Right hindlimb (tissue), 1 donor: ENCODE data around the gene FAM81B.
"Not testable (repeated sequence)": the region's sequence is repeated elsewhere in the genome, so short reads cannot be mapped to it uniquely, and the experiment has no call there.

ENCODE experiments used
- DNase-seq: peaks from one replicate; pipeline ENCODE4 v3.0.0-alpha.2; 2018

The FAM81B gene

GRCh38 chr5:95390812-95391492 lies at the start of gene FAM81B:
Gene FAM81B (plus strand): TSS chr5:95391366. CDS start chr5:95391390, 24 bp downstream.
- no peak for DNase-seq

- DNase-seq: not testable (repeated sequence)
These were observed 49.7 kb upstream of the FAM81B start for GRCh38 chr5:95341444-95341843.

- no peak for DNase-seq
These were observed 43.6 kb upstream of the FAM81B start for GRCh38 chr5:95347506-95348120.

- no peak for DNase-seq
These were observed 40.5 kb upstream of the FAM81B start for GRCh38 chr5:95350631-95351030.

- no peak for DNase-seq
These were observed 38.5 kb upstream of the FAM81B start for GRCh38 chr5:95352691-95353090.

GRCh38 chr5:95358320-95358719 lies 32.8 kb upstream of the FAM81B start:
- DNase-seq: no peak

GRCh38 chr5:95358848-95359247 lies 32.3 kb upstream of the FAM81B start:
- DNase-seq: no peak

GRCh38 chr5:95360667-95361066 lies 30.5 kb upstream of the FAM81B start:
- DNase-seq: not testable (repeated sequence)

GRCh38 chr5:95365302-95366095 lies 25.7 kb upstream of the FAM81B start:
- no peak for DNase-seq

GRCh38 chr5:95369782-95370181 lies 21.4 kb upstream of the FAM81B start:
- no peak for DNase-seq

- DNase-seq: no peak
These were observed 17.1 kb upstream of the FAM81B start for GRCh38 chr5:95374061-95374460.

- no peak for DNase-seq
These were observed 15.6 kb upstream of the FAM81B start for GRCh38 chr5:95375591-95375990.

GRCh38 chr5:95379133-95379532 lies 12.0 kb upstream of the FAM81B start:
- DNase-seq: no peak

GRCh38 chr5:95380103-95380628 lies 11.0 kb upstream of the FAM81B start:
- DNase-seq: no peak

- no peak for DNase-seq
These were observed 8.4 kb upstream of the FAM81B start for GRCh38 chr5:95382801-95383200.

GRCh38 chr5:95384485-95385213 lies 6.5 kb upstream of the FAM81B start:
- DNase-seq: no peak

- DNase-seq: no peak
These were observed 5.8 kb upstream of the FAM81B start for GRCh38 chr5:95385334-95385733.

GRCh38 chr5:95391965-95392364 lies 799 bp downstream of the FAM81B start:
- not testable (repeated sequence) for DNase-seq

- peak; percentile 26 for DNase-seq
These were observed 1.5 kb downstream of the FAM81B start for GRCh38 chr5:95392593-95393182.

GRCh38 chr5:95393279-95393678 lies 2.1 kb downstream of the FAM81B start:
- no peak for DNase-seq

- DNase-seq: no peak
These were observed 7.8 kb downstream of the FAM81B start for GRCh38 chr5:95398989-95399388.

- no peak for DNase-seq
These were observed 10.5 kb downstream of the FAM81B start for GRCh38 chr5:95401626-95402025.
